HEK293T (cell line): ENCODE measurements around the gene INSM1.

Experiments used
- ARNT ChIP-seq: fragments of 450-650 bp; IDR thresholded peaks from 2 replicates; pipeline ENCODE4 v1.6.1; 2017; ENCODE audit warnings: mild to moderate bottlenecking
- BHLHE40 ChIP-seq: fragments of 450-650 bp; IDR thresholded peaks from 2 replicates; pipeline ENCODE4 v1.6.1; 2016; ENCODE audit warnings: mild to moderate bottlenecking, moderate library complexity, borderline replicate concordance
- ELF4 ChIP-seq: fragments of 450-650 bp; IDR thresholded peaks from 2 replicates; pipeline ENCODE4 v1.6.1; 2017; ENCODE audit warnings: antibody characterized with exemption
- FOXA1 ChIP-seq: fragments of 450-650 bp; IDR thresholded peaks from 2 replicates; pipeline ENCODE4 v1.6.1; 2016; ENCODE audit warnings: mild to moderate bottlenecking
- FOXK2 ChIP-seq: fragments of 450-650 bp; IDR thresholded peaks from 2 replicates; pipeline ENCODE4 v1.6.1; 2016; ENCODE audit warnings: mild to moderate bottlenecking
- FOXM1 ChIP-seq: fragments of 450-650 bp; IDR thresholded peaks from 2 replicates; pipeline ENCODE4 v1.6.1; 2017; ENCODE audit warnings: mild to moderate bottlenecking, borderline replicate concordance
- HDGF ChIP-seq: fragments of 450-650 bp; IDR thresholded peaks from 2 replicates; pipeline ENCODE4 v1.6.1; 2017; ENCODE audit warnings: antibody characterized with exemption, borderline replicate concordance
- L3MBTL2 ChIP-seq: fragments of 450-650 bp; conservative IDR thresholded peaks from 2 replicates; pipeline ENCODE4 v1.6.1; 2016; ENCODE audit warnings: mild to moderate bottlenecking
- LEF1 ChIP-seq: fragments of 450-650 bp; IDR thresholded peaks from 2 replicates; pipeline ENCODE4 v1.6.1; 2017; ENCODE audit warnings: mild to moderate bottlenecking, borderline replicate concordance
- PKNOX1 ChIP-seq: fragments of 450-650 bp; IDR thresholded peaks from 2 replicates; pipeline ENCODE4 v1.6.1; 2016
- SP1 ChIP-seq: fragments of 450-650 bp; IDR thresholded peaks from 2 replicates; pipeline ENCODE4 v1.6.1; 2017
- SUZ12 ChIP-seq: fragments of 450-650 bp; IDR thresholded peaks from 2 replicates; pipeline ENCODE4 v1.6.1; 2016; ENCODE audit warnings: mild to moderate bottlenecking
- TARDBP ChIP-seq: fragments of 450-650 bp; IDR thresholded peaks from 2 replicates; pipeline ENCODE4 v1.6.1; 2016

- TF ChIP-seq TARDBP (no peak), FOXK2 (no peak), HDGF (no peak), PKNOX1 (no peak), LEF1 (no peak), SP1 (no peak), BHLHE40 (no peak), SUZ12 (no peak), FOXA1 (no peak), L3MBTL2 (no peak), FOXM1 (no peak), ELF4 (no peak), ARNT (no peak)
These were observed 23.4 kb upstream of the INSM1 start for GRCh38 chr20:20344476-20344875.
